SIG-M5 (cell line): ENCODE results near the gene AK3.
"Not testable (repeated sequence)": the region's sequence is repeated elsewhere in the genome, so short reads cannot be mapped to it uniquely, and the experiment has no call there.

Experiments
- DNase-seq: peaks from one replicate; lab custom pipeline; 2025; lab: John Stamatoyannopoulos, UW

Gene AK3

GRCh38 chr9:4740638-4741364 is at the start of gene AK3:
Gene AK3 (minus strand): TSS chr9:4741202. CDS start chr9:4741087, 115 bp downstream.
- DNase-seq, result no peak

GRCh38 chr9:4788703-4789102 is 47.7 kb upstream of the AK3 start:
- no peak for DNase-seq

- DNase-seq, result no peak
Measured at GRCh38 chr9:4787876-4788275, 46.9 kb upstream of the AK3 start.

GRCh38 chr9:4786599-4786998 is 45.6 kb upstream of the AK3 start:
- no peak for DNase-seq

- DNase-seq, result no peak
Measured at GRCh38 chr9:4784403-4784802, 43.4 kb upstream of the AK3 start.

GRCh38 chr9:4783191-4783590 is 42.2 kb upstream of the AK3 start:
- DNase-seq, result not testable (repeated sequence)

GRCh38 chr9:4781408-4781807 is 40.4 kb upstream of the AK3 start:
- DNase-seq, result no peak

- no peak for DNase-seq
Measured at GRCh38 chr9:4780651-4781050, 39.6 kb upstream of the AK3 start.

- not testable (repeated sequence) for DNase-seq
Measured at GRCh38 chr9:4774958-4775357, 34.0 kb upstream of the AK3 start.

- DNase-seq, result no peak
Measured at GRCh38 chr9:4774209-4774608, 33.2 kb upstream of the AK3 start.

GRCh38 chr9:4771788-4772187 is 30.8 kb upstream of the AK3 start:
- no peak for DNase-seq

- DNase-seq, result no peak
Measured at GRCh38 chr9:4769321-4770080, 28.5 kb upstream of the AK3 start.

GRCh38 chr9:4768681-4769080 is 27.7 kb upstream of the AK3 start:
- no peak for DNase-seq

- DNase-seq, result no peak
Measured at GRCh38 chr9:4764033-4764432, 23.0 kb upstream of the AK3 start.

GRCh38 chr9:4762886-4763541 is 22.0 kb upstream of the AK3 start:
- DNase-seq, result peak; percentile 6

GRCh38 chr9:4762108-4762885 is 21.3 kb upstream of the AK3 start:
- DNase-seq, result no peak

GRCh38 chr9:4760122-4760521 is 19.1 kb upstream of the AK3 start:
- no peak for DNase-seq

- no peak for DNase-seq
Measured at GRCh38 chr9:4756420-4756819, 15.4 kb upstream of the AK3 start.

GRCh38 chr9:4755026-4755609 is 14.1 kb upstream of the AK3 start:
- no peak for DNase-seq

- not testable (repeated sequence) for DNase-seq
Measured at GRCh38 chr9:4754530-4754929, 13.5 kb upstream of the AK3 start.

GRCh38 chr9:4750023-4750673 is 9.1 kb upstream of the AK3 start:
- no peak for DNase-seq
